Ovary (tissue), 1 donor: ENCODE data around the gene HGS.

Experiments used
- EP300 ChIP-seq: sonication (generic); formaldehyde crosslinking; IDR thresholded peaks from one replicate; pipeline ENCODE4 v1.6.1; 2017; ENCODE audit warnings: antibody characterized with exemption
- POLR2A ChIP-seq: fragments of 450-650 bp; IDR thresholded peaks from one replicate; pipeline ENCODE4 v1.6.1; 2017; ENCODE audit warnings: antibody characterized with exemption, mild to moderate bottlenecking, moderate library complexity

- no peak for TF ChIP-seq POLR2A
- no peak for TF ChIP-seq EP300
Measured at GRCh38 chr17:81665205-81666091, 18.4 kb upstream of the HGS start.
